Measurements from ENCODE around the gene NFRKB.

NFRKB gene

DNA sequence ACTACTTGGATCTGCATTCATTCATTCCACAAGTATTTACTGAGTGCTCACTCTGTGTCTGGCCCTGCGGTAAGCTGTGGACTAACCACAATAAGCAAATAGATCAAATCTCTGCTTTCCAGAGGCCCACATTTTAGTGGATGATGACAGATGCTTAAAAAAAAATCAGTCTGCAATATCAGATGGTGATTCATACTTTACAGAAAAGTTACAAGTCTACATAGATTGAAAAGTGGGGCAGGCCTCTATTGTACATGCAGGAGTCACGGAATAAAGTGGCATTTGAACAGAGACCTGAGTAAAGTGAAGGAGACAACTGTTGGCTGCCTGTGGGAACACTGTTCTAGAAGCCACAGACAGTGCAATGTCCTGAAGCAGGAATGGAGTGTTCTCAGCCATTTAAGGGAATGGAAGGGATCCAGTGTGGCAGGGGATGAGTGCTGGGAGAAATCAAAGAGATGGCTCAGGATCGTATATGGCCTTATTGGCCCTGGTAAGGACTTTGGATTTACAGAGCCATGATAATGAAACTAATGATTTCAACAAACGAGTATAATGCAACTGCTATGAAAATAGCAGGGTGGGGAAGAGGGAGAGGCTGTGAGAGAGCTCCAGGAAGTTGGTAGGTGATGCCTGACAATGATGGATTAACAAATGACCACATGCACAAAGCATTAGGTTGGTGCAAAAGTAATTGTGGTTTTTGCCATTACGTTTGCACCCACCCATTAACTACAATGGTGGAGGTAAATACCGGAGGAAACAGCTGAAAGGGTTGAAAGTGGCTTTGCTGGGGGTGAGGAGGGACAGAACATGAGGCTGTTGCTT, 48.7 kb downstream of the NFRKB start:
- no peak for DNase-seq (ENCODE audit: low read depth in 3 of 3)

All from stimulated activated CD4-positive, alpha-beta T cell treated with anti-CD3 and anti-CD28 coated beads, TNF-alpha, amount 100 ng/mL, for 24 hours (primary cell).